Endothelial cell (in vitro differentiated cells): ENCODE results near the gene PCDHGB4. TPM values are rescaled to one million over a fixed set of nuclear protein-coding genes. Genes with fewer than 3 reads are reported as not detected.
"Not testable (repeated sequence)": the region's sequence is repeated elsewhere in the genome, so short reads cannot be mapped to it uniquely, and the experiment has no call there.

Source experiments
- DNase-seq: peaks from one replicate; pipeline ENCODE4 v3.0.0; 2021; ENCODE audit warnings: low spot score
- H3K27ac Mint-ChIP-seq: one replicate; pipeline ENCODE4 v1.8.0; 2021; ENCODE audit warnings: mixed read lengths, inconsistent platforms; ENCODE audit not compliant: unreplicated experiment
- H3K27me3 Mint-ChIP-seq: one replicate; pipeline ENCODE4 v1.8.0; 2021; ENCODE audit warnings: mild to moderate bottlenecking, moderate library complexity, mixed read lengths, inconsistent platforms; ENCODE audit not compliant: unreplicated experiment
- H3K36me3 Mint-ChIP-seq: one replicate; pipeline ENCODE4 v1.8.0; 2021; ENCODE audit warnings: mild to moderate bottlenecking, low read depth, mixed read lengths, inconsistent platforms; ENCODE audit not compliant: unreplicated experiment
- H3K4me1 Mint-ChIP-seq: one replicate; pipeline ENCODE4 v1.8.0; 2021; ENCODE audit warnings: mild to moderate bottlenecking, mixed read lengths, inconsistent platforms; ENCODE audit not compliant: unreplicated experiment
- H3K4me3 Mint-ChIP-seq: one replicate; pipeline ENCODE4 v1.8.0; 2021; ENCODE audit warnings: mild to moderate bottlenecking, mixed read lengths, inconsistent platforms; ENCODE audit not compliant: unreplicated experiment
- H3K9me3 Mint-ChIP-seq: one replicate; pipeline ENCODE4 v1.8.0; 2021; ENCODE audit warnings: mixed read lengths, inconsistent platforms; ENCODE audit not compliant: unreplicated experiment
- CTCF ChIP-seq: fragments of 200-600 bp; sonication (generic); IDR thresholded peaks from one replicate; pipeline ENCODE4 v1.5.0; 2021; ENCODE audit warnings: antibody characterized with exemption; ENCODE audit not compliant: unreplicated experiment
- total RNA-seq: library from RNA; stranded (reverse); fragmentation: NEBNext Ultra II Directional; extraction: Animal tissue kit (Norgen Biotek cat#: 25700); gene quantifications from one replicate; pipeline ENCODE4 v1.2.1, GENCODE V29; 2021; ENCODE audit not compliant: unreplicated experiment

The PCDHGB4 gene
- total RNA-seq, 1 donor from 2014 or later: 13.2 TPM

DNA sequence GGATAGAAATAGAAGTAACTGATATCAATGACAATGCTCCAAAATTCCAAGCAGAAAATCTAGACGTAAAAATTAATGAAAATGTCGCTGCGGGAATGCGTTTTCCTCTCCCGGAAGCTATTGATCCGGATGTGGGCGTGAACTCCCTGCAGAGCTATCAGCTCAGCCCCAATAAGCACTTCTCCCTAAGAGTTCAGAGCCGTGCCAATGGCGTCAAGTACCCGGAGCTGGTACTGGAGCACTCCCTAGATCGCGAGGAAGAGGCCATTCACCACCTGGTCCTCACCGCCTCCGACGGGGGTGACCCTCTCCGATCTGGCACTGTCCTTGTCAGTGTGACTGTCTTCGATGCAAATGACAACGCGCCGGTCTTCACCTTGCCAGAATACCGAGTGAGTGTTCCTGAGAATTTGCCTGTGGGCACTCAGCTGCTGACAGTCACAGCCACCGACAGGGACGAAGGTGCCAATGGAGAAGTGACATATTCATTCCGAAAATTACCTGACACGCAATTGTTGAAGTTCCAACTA, 26.1 kb downstream of the PCDHGB4 start:
- no peak for DNase-seq
- Mint-ChIP-seq H3K27ac (peak overlapping the region; percentile 84), H3K36me3 (peaks cover 56% of the 10 kb centered on the region), H3K4me3 (peak overlapping the region; percentile 96), H3K4me1 (peaks cover 49% of the 10 kb centered on the region), H3K9me3 (peaks cover 32% of the 10 kb centered on the region), H3K27me3 (peaks cover 19% of the 10 kb centered on the region)
- TF ChIP-seq CTCF: no peak

GRCh38 chr5:141414548-141415274, 27.2 kb downstream of the PCDHGB4 start:
- peak overlapping the region; percentile 68 for H3K4me3 Mint-ChIP-seq
- not testable (repeated sequence) for DNase-seq, H3K27ac Mint-ChIP-seq
- peaks cover 57% of the 10 kb centered on the region for H3K36me3 Mint-ChIP-seq
- H3K4me1 Mint-ChIP-seq: peaks cover 46% of the 10 kb centered on the region
- peaks cover 36% of the 10 kb centered on the region for H3K9me3 Mint-ChIP-seq
- peaks cover 23% of the 10 kb centered on the region for H3K27me3 Mint-ChIP-seq

- H3K4me3 Mint-ChIP-seq: not testable (repeated sequence)
- peaks cover 38% of the 10 kb centered on the region for H3K9me3 Mint-ChIP-seq
These were observed 27.7 kb downstream of the PCDHGB4 start for GRCh38 chr5:141415275-141415618.

GRCh38 chr5:141417494-141418172, 30.1 kb downstream of the PCDHGB4 start, which contains the start of gene PCDHGB7:
Gene PCDHGB7, plus strand, starts transcription at chr5:141417677. Its CDS starts 183 bp downstream, at chr5:141417860.
- TF ChIP-seq CTCF: peak; percentile 76
- Mint-ChIP-seq H3K4me1 (peaks cover 38% of the 10 kb centered on the region), H3K27me3 (peaks cover 27% of the 10 kb centered on the region), H3K9me3 (peaks cover 49% of the 10 kb centered on the region), H3K36me3 (peaks cover 80% of the 10 kb centered on the region), H3K27ac (peak within 1 kb of the TSS; percentile 94), H3K4me3 (peak within 1 kb of the TSS; percentile 97)
- peak; percentile 81 for DNase-seq

More at GRCh38 chr5:141415275-141415618, 27.7 kb downstream of the PCDHGB4 start:
- not testable (repeated sequence) for DNase-seq, H3K27ac Mint-ChIP-seq
- H3K27me3 Mint-ChIP-seq: peaks cover 23% of the 10 kb centered on the region
- H3K4me1 Mint-ChIP-seq: peaks cover 47% of the 10 kb centered on the region
- H3K36me3 Mint-ChIP-seq: peaks cover 60% of the 10 kb centered on the region

- Mint-ChIP-seq H3K9me3 (peaks cover 44% of the 10 kb centered on the region), H3K4me1 (peaks cover 30% of the 10 kb centered on the region), H3K27ac (no peak overlapping the region), H3K4me3 (peak overlapping the region; percentile 97), H3K36me3 (peaks cover 79% of the 10 kb centered on the region), H3K27me3 (peaks cover 27% of the 10 kb centered on the region)
- no peak for DNase-seq
- TF ChIP-seq CTCF: no peak
These were observed 31.8 kb downstream of the PCDHGB4 start for GRCh38 chr5:141419074-141419880.
